Measurements from ENCODE around the gene INTS4.
A peak's percentile ranks its signal among the peaks of the same experiment; 100 is the strongest.

INTS4 gene

GRCh38 chr11:78036313-78036712 lies 41.8 kb upstream of the INTS4 start:
- Histone ChIP-seq H4K20me1 (ENCODE audit: insufficient read depth, low read length) (no peaks in the 10 kb centered on the region), H3K36me3 (ENCODE audit: insufficient read depth, low read length) (no peaks in the 10 kb centered on the region), H3K9me3 (ENCODE audit: insufficient read depth, low read length, severe bottlenecking) (no peaks in the 10 kb centered on the region), H3K9ac (ENCODE audit: low read depth, low read length) (no peak overlapping the region), H3K4me3 (ENCODE audit: low read depth in 1 of 2, low read length in 2 of 2) (no peak overlapping the region), H2AFZ (ENCODE audit: low read depth, low read length) (no peak overlapping the region), H3K27ac (ENCODE audit: low read length) (no peak overlapping the region), H3K79me2 (ENCODE audit: insufficient read depth, low read length) (no peaks in the 10 kb centered on the region), H3K4me2 (ENCODE audit: insufficient read depth, low read length) (no peak overlapping the region), H3K27me3 (ENCODE audit: insufficient read depth, low read length, poor library complexity) (no peaks in the 10 kb centered on the region), H3K4me1 (ENCODE audit: insufficient read depth, low read length) (peaks cover 10% of the 10 kb centered on the region)
- ATAC-seq (ENCODE audit: insufficient read depth, low read depth) (no peak), DNase-seq (no peak)
- no peak for TF ChIP-seq EZH2 (IDR thresholded peaks at IDR 0.05; ENCODE audit: borderline replicate concordance, low read depth, low read length, severe bottlenecking)
- TF ChIP-seq CTCF (IDR thresholded peaks at IDR 0.05; ENCODE audit: borderline replicate concordance, extremely low read depth, low read length, poor library complexity, severe bottlenecking) = no peak

GRCh38 chr11:78034623-78035022 lies 40.2 kb upstream of the INTS4 start:
- no peak for DNase-seq
- H3K4me2 ChIP-seq (ENCODE audit: insufficient read depth, low read length) = no peak overlapping the region
- no peaks in the 10 kb centered on the region for H3K27me3 ChIP-seq (ENCODE audit: insufficient read depth, low read length, poor library complexity)

GRCh38 chr11:78033040-78033439 lies 38.6 kb upstream of the INTS4 start:
- H2AFZ ChIP-seq (ENCODE audit: low read depth, low read length) = no peak overlapping the region
- TF ChIP-seq CTCF (IDR thresholded peaks at IDR 0.05; ENCODE audit: borderline replicate concordance, extremely low read depth, low read length, poor library complexity, severe bottlenecking) = no peak
- TF ChIP-seq EZH2 (IDR thresholded peaks at IDR 0.05; ENCODE audit: borderline replicate concordance, low read depth, low read length, severe bottlenecking) = no peak
- H4K20me1 ChIP-seq (ENCODE audit: insufficient read depth, low read length) = no peaks in the 10 kb centered on the region
- no peak overlapping the region for H3K4me3 ChIP-seq (ENCODE audit: low read depth in 1 of 2, low read length in 2 of 2)
- no peaks in the 10 kb centered on the region for H3K27me3 ChIP-seq (ENCODE audit: insufficient read depth, low read length, poor library complexity)
- ATAC-seq (ENCODE audit: insufficient read depth, low read depth) (no peak), DNase-seq (no peak)
- H3K27ac ChIP-seq (ENCODE audit: low read length) = no peak overlapping the region
- no peak overlapping the region for H3K9ac ChIP-seq (ENCODE audit: low read depth, low read length)
- H3K79me2 ChIP-seq (ENCODE audit: insufficient read depth, low read length) = no peaks in the 10 kb centered on the region
- H3K36me3 ChIP-seq (ENCODE audit: insufficient read depth, low read length) = no peaks in the 10 kb centered on the region
- H3K4me2 ChIP-seq (ENCODE audit: insufficient read depth, low read length) = no peak overlapping the region
- H3K4me1 ChIP-seq (ENCODE audit: insufficient read depth, low read length) = no peaks in the 10 kb centered on the region
- no peaks in the 10 kb centered on the region for H3K9me3 ChIP-seq (ENCODE audit: insufficient read depth, low read length, severe bottlenecking)

More at GRCh38 chr11:78034623-78035022, 40.2 kb upstream of the INTS4 start:
- no peaks in the 10 kb centered on the region for H4K20me1 ChIP-seq (ENCODE audit: insufficient read depth, low read length)
- H3K79me2 ChIP-seq (ENCODE audit: insufficient read depth, low read length) = no peaks in the 10 kb centered on the region
- TF ChIP-seq CTCF (IDR thresholded peaks at IDR 0.05; ENCODE audit: borderline replicate concordance, extremely low read depth, low read length, poor library complexity, severe bottlenecking) (peak; percentile 8), EZH2 (IDR thresholded peaks at IDR 0.05; ENCODE audit: borderline replicate concordance, low read depth, low read length, severe bottlenecking) (no peak)
- peaks cover 2% of the 10 kb centered on the region for H3K4me1 ChIP-seq (ENCODE audit: insufficient read depth, low read length)
- H3K9ac ChIP-seq (ENCODE audit: low read depth, low read length) = no peak overlapping the region
- H2AFZ ChIP-seq (ENCODE audit: low read depth, low read length) = no peak overlapping the region
- no peak overlapping the region for H3K27ac ChIP-seq (ENCODE audit: low read length)
- no peak for ATAC-seq (ENCODE audit: insufficient read depth, low read depth)
- no peaks in the 10 kb centered on the region for H3K9me3 ChIP-seq (ENCODE audit: insufficient read depth, low read length, severe bottlenecking)
- no peak overlapping the region for H3K4me3 ChIP-seq (ENCODE audit: low read depth in 1 of 2, low read length in 2 of 2)
- H3K36me3 ChIP-seq (ENCODE audit: insufficient read depth, low read length) = no peaks in the 10 kb centered on the region

- DNase-seq = no peak
- Histone ChIP-seq H3K4me3 (ENCODE audit: low read depth in 1 of 2, low read length in 2 of 2) (no peak overlapping the region), H3K4me1 (ENCODE audit: insufficient read depth, low read length) (no peaks in the 10 kb centered on the region), H3K4me2 (ENCODE audit: insufficient read depth, low read length) (no peak overlapping the region), H3K27ac (ENCODE audit: low read length) (no peak overlapping the region), H4K20me1 (ENCODE audit: insufficient read depth, low read length) (no peaks in the 10 kb centered on the region), H3K79me2 (ENCODE audit: insufficient read depth, low read length) (no peaks in the 10 kb centered on the region), H3K9me3 (ENCODE audit: insufficient read depth, low read length, severe bottlenecking) (no peaks in the 10 kb centered on the region), H2AFZ (ENCODE audit: low read depth, low read length) (no peak overlapping the region), H3K27me3 (ENCODE audit: insufficient read depth, low read length, poor library complexity) (no peaks in the 10 kb centered on the region), H3K36me3 (ENCODE audit: insufficient read depth, low read length) (no peaks in the 10 kb centered on the region), H3K9ac (ENCODE audit: low read depth, low read length) (no peak overlapping the region)
- TF ChIP-seq CTCF (IDR thresholded peaks at IDR 0.05; ENCODE audit: borderline replicate concordance, extremely low read depth, low read length, poor library complexity, severe bottlenecking) (no peak), EZH2 (IDR thresholded peaks at IDR 0.05; ENCODE audit: borderline replicate concordance, low read depth, low read length, severe bottlenecking) (no peak)
- no peak for ATAC-seq (ENCODE audit: insufficient read depth, low read depth)
These were observed 37.6 kb upstream of the INTS4 start for GRCh38 chr11:78032090-78032489.

All from DND-41 (cell line).